ENCODE measurements around the gene JAG2. TPM values are rescaled to one million over a fixed set of nuclear protein-coding genes. Genes with fewer than 3 reads are reported as not detected.

Gene JAG2
- total RNA-seq, 1 donor from 2014 or later, result 123 TPM

DNA sequence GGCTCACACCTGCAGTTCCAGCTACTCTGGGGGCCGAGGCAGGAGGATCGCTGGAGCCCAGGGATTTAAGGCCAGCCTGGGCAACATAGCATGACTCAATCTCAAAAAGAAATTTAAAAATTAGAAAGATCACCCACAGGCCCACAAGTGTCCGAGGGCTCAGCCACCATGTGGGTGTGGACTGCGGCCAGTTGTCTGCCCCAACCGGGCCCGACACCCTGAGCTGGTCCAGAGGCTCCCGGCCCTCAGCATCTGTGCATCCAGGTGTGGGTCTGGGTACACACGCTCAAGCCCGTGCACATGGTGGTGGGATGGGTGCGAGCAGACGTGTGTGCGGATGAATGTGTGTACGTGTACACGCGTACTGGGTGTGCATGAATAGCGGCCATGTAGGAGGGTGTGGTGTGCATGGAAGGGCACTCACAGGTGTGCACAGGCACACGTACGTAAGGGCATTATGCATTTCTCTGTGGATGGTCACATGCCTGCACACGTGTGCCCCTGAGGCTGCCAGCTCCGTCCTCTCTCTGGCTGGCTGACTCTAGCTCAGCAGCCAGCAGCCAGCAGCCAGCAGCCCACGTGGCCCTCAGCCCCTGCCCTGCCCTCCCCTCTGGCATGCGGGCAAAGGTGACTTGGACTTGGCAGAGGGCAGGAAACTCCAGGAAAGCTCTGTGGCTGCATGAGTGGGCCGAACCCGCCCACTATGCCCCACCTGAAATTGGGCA, 35.8 kb upstream of the JAG2 start:
- DNase-seq (ENCODE audit: extremely low read depth, low read depth, low spot score), result no peak

DNA sequence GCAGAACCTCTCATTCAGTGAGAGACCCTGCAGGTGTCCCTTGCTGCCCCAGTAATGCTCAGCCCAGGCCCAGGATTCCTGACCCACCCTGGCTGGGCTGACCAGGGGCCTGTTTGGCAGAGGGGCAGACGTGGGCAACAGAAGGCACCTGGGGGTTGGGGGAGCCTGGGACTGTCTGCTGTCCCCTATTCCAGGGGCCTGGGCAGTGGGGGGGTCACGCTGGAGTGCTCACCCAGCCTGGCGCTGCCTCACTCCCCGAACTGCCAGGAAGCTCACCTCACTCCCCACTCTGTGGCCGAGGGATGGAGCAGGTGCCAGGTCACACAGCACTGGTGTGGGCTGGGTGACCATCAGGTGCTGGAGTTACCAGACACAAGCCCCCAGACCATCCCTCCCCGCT, 35.1 kb upstream of the JAG2 start:
- DNase-seq (ENCODE audit: extremely low read depth, low read depth, low spot score), result no peak

DNA sequence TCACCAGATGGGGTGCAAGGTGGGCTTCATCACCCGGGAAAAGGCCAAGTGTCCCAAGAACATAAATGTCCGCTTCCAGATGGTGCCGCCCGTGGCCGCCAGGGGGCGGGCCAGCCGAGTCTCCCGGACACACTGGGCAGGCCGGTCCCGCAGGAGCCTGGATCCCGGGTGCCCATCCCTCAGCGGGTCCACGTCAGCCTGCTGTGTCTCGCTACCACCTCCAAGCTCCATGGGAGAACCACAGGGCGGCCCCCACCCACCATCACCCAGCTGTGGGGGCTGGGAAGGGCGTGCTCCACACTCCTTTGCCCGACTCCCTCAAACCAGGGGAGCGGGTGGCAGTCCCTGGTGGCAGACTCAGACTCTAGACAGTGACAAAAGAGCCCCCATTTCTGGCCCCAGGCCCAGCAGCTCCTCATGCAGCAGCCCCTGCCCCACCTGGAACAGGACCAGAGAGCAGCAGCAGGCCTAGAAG, 34.5 kb upstream of the JAG2 start:
- DNase-seq (ENCODE audit: extremely low read depth, low read depth, low spot score), result no peak

DNA sequence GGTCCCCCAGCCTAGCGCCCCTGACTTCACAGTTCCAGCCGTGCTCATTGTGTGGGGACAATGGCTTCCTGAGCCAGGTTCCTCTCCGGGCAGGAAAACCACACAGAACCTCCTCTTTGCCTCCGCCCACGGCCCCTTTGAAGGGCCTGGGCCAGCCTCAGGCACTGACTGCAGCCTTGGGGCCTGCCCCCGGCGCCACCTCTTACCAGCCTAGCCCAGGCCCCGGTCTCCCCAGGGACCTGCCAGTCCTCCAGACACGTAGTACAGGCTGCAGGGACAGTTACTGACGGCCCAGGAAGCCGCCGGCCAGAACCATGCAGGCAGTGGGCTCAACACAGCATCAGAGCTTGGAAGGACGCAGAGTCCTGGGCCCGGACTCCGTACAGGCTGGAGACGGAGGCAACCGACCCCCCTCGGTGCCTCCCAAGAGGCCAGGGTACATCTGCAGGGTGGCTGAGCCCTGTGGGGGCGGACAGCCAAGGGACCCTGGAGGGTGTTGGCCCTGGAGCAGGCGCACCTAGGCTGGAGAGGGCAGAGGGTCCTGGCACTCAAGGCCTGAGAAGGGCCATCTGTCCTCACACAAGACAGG, 33.4 kb upstream of the JAG2 start:
- DNase-seq (ENCODE audit: extremely low read depth, low read depth, low spot score), result no peak

DNA sequence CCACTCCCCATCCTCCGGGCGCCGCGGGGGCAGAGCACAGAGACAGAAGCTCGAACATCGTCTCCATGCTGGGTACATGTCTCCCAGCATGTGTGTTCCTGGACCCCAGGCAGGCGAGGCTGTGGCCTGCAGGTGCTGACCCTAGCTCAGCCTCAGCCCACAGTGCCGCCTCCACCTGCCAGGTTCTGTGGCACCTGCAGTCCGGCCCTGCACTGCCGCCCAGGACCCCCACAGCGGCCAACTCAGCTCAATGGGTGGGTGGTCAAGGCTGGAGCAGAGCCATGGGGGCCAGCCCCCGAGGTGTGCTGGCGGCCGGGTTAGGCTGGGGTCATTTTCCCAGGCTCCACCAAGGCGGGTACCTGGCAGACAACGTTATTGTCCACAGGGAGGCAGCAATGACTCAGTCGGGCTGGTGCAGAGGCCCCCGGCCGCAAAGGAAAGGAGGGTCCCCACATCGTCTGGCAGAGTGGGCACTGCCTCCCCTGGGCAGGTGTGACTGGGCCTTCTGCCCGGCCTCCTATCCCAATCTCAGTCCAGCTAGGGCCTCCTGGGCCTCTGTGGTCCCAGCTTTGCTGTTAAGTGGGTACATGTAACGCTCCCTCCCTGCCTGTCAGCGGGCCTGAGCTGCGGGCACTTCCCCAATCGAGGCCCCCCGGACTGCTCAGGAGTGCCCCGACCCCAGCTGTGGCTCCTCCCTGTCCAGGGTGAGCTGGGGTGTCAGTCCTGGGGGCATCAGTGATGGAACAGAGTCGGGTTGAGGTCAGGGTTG, 32.8 kb upstream of the JAG2 start:
- DNase-seq (ENCODE audit: extremely low read depth, low read depth, low spot score), result no peak

DNA sequence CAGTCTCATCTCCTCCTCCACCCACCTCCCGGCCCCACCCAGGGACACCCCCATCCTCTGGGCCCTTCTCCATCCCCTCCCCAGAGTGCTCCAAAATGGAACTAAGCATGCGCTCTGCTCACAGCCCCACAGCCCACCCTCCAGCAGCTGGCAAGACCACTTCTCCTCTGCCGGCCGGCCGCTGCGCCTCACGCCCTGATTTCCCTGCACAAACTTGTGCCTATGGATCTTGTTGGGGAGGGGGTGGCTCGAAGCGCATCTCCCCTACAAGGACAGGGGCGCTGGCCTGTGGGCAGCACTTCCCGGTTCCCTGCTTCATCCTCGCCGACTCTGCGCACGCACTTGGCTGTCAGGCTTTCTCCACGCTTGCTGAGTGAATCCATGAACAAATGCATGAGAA, 32.1 kb upstream of the JAG2 start:
- no peak for DNase-seq (ENCODE audit: extremely low read depth, low read depth, low spot score)

DNA sequence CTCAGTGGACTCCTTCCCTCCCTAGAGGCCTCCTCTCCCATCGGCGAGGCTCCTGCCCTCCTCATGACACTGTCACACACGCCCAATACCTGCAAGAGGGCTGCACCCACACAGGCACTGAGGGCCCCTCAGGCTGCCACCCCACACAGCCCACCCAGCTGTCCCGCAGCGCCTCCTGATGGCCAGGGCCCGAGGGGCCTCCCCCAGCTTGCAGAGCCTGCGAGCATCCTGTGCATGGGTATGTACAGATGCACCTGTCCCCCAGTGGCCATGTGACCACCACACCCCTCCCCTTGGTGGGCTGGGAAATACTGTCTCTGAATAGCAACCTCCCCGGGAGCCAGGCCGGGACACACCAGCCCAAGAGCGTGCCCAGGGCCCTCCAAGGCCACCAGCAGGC, 31.5 kb upstream of the JAG2 start:
- DNase-seq (ENCODE audit: extremely low read depth, low read depth, low spot score), result no peak

DNA sequence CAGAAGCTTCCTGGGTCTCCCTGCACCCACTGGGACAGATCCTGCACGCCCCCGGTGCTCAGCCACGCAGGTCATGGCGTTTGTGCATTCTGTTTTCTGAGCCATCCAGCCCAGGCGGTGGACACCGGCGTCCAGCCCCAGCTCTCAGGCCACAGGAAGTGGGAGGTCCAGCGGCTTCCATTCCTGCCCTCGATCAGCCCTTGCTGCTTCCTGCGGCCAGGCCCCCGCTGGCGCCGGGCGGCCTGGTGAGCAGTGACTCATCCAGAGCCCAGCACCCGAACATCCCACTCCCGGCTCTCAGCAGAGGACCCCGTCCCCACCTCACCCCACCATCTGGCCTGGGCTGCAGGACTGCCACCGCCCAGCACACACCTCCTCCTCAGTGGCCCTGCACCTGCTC, 30.5 kb upstream of the JAG2 start:
- DNase-seq (ENCODE audit: extremely low read depth, low read depth, low spot score), result no peak

DNA sequence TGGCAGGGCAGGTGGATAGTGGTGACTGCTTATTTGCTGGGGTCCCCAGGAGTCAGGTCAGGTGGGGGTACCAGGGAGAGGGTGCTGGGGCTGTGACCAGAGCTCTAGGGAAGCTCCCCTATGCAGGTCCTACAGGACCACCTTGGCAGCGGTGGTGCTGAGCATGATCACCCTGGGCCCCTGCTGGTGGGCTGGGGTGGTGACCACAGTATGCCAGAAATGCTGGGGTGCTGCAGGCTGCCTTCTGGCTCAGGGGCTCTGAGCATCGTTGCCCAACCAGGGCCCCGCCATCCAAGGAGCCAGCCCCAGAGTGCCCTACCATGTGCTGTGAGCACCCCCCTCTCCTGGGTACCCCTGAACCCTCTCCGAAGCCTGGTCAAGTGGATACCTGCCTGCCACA, 30.0 kb upstream of the JAG2 start:
- DNase-seq (ENCODE audit: extremely low read depth, low read depth, low spot score), result no peak

DNA sequence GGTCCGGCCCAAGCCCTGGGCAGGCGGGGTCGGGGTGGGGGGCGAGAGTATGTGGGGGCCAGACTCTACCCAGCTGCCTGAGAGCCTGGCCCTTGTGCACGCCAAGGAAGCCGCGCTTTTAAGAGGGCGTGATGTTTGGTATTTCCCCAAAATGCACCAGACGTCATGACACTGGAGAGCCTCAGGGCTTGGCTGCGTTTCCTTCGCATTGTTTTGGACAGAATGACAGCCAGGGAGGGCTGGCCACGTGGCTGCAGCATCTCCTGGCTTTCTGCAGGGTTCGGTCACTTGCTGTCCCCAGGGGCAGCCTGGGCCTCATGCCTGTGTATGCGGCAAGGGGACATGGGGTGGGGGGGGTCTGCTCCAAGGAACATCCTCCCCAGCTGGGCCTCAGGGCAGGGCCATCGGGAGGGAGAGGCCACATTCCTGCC, 28.6 kb upstream of the JAG2 start:
- no peak for DNase-seq (ENCODE audit: extremely low read depth, low read depth, low spot score)

DNA sequence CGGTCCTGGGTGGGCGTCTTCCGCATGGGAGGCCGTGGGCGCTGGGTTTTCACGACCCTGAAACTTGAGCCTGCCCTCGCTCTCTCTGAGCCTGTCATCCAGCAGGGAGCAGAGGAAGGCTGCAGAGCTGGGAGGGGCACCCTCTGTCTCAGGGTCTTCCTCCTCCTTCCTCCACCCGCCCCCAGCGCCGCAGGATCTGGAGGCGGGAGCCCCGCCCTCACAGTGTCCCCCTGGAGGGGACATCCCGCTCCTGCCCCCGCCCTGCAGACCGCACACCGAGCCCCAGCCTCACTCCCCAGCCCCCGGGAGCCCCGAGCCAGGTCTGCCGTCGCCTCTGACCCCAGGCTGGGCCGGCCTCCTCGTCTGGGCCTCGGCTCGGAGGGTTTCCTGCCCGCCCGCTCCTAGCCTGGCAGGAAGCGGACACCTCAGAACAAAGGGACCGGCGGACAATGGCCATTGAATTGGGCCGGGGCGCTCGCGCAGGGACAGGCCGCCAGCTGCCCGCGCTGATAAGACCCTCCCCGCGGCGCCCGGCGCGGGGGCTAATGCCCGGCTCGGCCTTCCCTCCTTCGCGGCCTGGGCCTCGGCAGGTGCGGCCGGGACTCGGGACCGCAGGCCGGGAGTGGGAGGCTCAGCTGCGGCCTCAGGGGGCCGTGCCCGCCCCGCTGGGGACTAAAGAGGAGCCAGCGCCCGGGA, 27.8 kb upstream of the JAG2 start:
- DNase-seq (ENCODE audit: extremely low read depth, low read depth, low spot score), result no peak

DNA sequence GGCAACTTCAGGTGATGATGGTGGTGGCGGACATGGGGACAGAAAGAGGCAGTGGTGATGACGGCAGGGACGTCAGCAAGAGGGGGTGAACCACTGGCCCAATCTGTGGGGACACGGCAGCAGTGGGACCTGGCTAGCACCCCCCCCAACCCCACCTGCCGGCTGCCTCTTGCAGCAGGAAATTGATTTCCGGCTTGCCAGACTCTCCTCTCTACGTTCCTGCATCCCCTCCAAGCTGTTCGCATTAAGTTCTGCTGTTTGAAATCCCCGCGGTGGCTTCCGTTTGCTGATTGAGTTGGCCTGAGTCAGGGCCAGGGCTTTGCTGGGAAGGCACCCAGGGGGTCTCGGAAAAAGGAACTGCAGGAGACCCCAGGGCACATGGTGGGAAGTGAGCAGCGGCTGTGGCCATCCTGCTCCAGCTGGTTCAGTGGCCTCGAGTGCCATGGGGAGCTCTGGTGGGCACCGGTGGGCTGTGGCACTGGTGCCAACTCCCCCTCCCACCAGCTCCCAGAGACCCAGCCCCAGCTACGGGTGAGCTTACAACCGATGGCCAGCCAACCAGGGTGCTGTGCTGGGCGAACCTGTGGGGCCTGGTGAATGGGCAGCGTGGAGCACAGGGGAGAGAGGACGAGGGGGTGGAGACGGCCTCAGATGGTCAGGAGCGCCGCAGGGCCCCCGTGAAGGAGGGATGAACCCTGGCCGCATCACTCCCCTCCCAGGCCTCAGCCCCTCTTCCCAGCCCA, 27.1 kb upstream of the JAG2 start:
- DNase-seq (ENCODE audit: extremely low read depth, low read depth, low spot score), result no peak

DNA sequence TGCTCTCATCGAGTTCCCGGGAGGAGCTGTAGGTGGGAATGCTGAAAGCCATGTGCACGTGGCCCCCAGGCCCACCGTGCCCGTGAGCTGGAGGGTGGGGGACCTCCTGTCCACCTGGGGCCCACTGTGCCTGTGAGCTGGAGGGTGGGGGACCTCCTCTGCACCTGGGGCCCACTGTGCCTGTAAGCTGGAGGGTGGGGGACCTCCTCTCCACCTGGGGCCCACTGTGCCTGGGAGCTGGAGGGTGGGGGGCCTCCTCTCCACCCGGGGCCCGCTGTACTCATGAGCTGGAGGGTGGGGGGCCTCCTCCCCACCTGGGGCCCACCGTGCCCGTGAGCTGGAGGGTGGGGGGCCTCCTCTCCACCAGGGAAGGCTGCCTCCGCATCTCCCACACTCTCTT, 26.5 kb upstream of the JAG2 start:
- DNase-seq (ENCODE audit: extremely low read depth, low read depth, low spot score), result no peak

DNA sequence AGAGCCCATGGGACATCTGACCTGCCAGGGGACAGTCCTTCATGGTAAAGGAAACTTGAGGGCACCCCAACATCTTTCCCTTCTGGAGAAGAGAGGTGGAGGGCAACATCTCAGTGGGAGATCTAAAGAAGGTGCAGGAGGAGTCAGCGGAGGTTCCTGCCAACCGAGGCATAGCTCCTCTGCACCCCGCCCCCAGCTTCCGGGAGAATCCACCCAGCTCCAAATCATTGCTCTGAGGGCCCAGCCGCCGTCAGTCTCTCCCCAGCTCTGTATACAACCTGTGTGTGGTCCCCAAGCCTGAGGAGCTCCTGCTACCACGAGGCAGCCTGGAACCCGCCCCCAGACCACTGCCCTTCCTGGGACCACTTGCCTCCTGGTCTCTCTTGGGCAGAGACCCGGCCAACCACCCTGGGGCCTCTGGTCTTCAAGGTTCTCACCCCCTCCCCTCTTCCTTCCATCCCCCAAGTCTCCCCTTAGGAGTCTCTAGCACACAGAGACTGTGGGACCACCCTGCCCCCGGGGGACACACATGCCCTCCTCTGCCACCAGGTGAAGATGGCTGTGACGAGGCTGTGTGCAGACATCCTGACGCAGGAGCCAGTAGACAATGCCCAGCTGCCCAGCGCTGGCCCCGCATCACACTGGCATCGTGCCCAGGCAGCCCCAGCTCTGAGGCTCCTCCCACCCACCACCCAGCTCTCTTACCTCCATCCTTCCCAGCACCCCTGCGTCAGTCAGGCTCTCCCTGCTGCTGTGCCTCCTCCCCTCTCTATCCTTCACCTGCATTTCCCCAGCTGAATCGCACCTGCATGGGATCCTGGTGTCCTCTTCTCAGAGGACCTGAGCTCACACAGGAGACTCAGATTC, 25.6 kb upstream of the JAG2 start:
- no peak for DNase-seq (ENCODE audit: extremely low read depth, low read depth, low spot score)

DNA sequence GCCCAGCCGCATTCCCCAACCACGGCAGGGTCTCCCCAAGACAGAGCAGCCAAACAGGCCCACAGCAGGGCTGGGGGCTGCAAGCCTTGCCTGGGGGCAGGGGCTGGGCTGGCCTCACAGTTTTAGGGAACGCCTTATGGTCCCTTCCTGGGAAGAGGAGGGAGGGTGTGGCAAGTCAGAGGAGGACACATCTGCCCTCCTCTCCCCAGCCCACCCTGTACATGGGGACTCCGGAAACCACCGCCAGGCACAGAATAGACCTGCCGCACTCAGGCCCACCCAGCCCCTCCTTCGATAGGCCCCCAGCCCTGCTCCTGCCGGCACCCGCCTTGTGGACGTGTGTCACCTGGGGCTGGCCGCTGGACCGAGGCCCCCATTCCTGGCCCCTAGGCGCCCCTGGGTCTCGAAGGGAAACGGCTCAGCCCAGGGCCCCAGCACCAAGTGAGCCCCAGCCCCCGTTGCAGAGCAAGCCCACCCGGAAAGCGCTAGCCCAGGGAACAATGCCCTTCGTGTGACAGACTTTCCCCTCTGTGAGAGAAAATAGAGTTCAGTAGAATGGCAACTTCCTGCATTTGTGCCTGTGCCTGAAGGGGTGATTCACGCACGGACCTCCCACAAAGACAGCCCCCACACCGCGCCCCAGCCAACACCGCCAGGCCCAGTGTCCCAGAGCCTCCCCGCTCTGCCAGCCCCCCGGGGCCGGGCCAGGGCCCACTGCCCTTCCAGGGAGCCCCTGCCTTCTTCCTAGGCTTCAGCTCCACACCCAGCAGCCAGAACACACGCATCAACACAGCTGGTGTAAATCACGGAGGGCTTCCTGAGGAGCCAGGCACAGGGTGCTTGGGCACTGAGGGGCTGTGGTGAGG, 24.5 kb upstream of the JAG2 start:
- no peak for DNase-seq (ENCODE audit: extremely low read depth, low read depth, low spot score)

DNA sequence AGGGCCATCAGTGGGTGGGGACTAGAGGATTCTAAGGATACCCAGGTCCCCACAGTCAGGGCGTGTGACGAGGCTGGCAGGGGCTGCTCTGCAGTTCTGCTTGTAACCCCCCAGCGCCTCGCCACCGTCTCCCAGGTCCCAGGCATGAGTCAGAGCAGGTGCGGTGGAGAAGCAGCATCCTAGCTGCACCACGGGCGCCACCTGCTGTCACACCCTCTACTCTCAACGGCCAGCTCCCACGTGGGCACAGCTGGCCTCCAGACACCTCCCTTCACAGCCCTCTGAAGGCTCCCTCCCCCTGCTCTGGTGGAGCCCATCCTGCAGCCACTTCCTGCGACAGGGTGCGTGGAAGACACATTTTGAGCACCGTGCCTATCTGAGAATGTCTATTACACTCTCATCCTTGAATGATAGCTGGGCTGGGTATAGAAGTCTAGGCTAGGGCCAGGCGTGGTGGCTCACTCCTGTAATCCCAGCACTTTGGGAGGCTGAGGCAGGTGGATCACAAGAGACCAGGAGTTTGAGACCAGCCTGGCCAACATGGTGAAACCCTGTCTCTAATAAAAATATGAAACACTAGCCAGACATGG, 19.5 kb upstream of the JAG2 start:
- DNase-seq (ENCODE audit: extremely low read depth, low read depth, low spot score), result no peak

DNA sequence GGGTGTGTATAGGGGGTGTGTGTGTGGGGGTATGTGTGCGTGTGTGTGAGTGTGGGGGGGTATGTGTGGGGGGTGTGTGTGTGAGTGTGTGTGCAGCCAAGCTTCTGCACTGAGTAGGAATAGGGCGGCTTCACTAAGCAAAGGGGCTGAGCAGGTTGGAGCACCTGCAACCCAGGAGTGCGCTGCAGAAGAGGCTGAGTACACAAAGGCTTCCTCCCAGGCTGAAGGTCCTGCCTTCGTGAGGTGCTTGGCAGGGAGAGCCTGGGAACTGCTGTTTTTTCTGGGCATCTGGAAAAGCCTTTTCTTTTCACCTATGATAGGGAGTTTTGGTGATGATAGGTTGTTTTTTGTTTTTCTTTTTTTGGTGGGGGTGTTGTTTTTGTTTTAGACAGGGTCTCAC, 18.5 kb upstream of the JAG2 start:
- no peak for DNase-seq (ENCODE audit: extremely low read depth, low read depth, low spot score)

DNA sequence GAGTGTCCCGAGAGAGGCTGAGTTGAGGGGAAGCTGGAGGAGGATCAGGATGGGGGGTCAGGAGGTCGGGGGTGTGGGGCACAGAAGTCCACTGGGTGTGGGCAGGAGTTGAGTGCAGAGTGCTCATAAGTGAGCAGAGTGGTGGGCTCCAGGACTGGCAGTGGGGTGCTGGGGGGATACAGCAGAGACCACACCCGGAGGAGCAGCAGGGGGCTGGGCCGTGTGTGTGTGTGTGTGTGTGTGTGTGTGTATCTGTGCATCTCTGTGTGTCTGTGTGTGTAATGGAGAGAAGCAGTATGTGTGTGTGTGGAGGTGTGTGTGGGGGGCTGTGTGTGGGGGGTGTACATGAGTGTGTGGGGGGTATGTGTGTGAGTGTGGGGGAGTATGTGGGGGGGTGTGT, 17.4 kb upstream of the JAG2 start:
- no peak for DNase-seq (ENCODE audit: extremely low read depth, low read depth, low spot score)
